HFFc6 (cell line): ENCODE results near the gene PDRG1. TPM values are rescaled to one million over a fixed set of nuclear protein-coding genes. Genes with fewer than 3 reads are reported as not detected.

Source experiments
- DNase-seq: peaks from one replicate; pipeline ENCODE4 v3.0.0-alpha.2; 2018
- H3K27ac Mint-ChIP-seq: 2 replicates; pipeline ENCODE4 v1.8.0; 2020; ENCODE audit warnings: mild to moderate bottlenecking, mixed read lengths
- H3K27me3 Mint-ChIP-seq: 2 replicates; pipeline ENCODE4 v1.8.0; 2021; ENCODE audit warnings: mild to moderate bottlenecking, moderate library complexity, mixed read lengths; ENCODE audit not compliant: insufficient read depth
- H3K36me3 Mint-ChIP-seq: 2 replicates; pipeline ENCODE4 v1.8.0; 2021; ENCODE audit warnings: low read depth, mixed read lengths
- H3K4me1 Mint-ChIP-seq: 2 replicates; pipeline ENCODE4 v1.8.0; 2020; ENCODE audit warnings: low read depth, mixed read lengths
- H3K4me3 Mint-ChIP-seq: 2 replicates; pipeline ENCODE4 v1.8.0; 2020; ENCODE audit warnings: mild to moderate bottlenecking, moderate library complexity, mixed read lengths
- H3K9me3 Mint-ChIP-seq: 2 replicates; pipeline ENCODE4 v1.8.0; 2020; ENCODE audit warnings: mild to moderate bottlenecking, mixed read lengths
- CTCF ChIP-seq: fragments of 200-600 bp; sonication (generic); IDR thresholded peaks from 2 replicates; pipeline ENCODE4 v1.5.0; 2021; ENCODE audit warnings: antibody characterized with exemption, mild to moderate bottlenecking
- total RNA-seq, 6 experiments: library from RNA; stranded (reverse); fragmentation: NEBNext Ultra II Directional; extraction: Animal tissue kit (Norgen Biotek cat#: 25700); gene quantifications; 2 replicates in 1 of 6; 3 replicates in 5 of 6; pipeline ENCODE4 v1.2.3, GENCODE V29; 2021

Gene PDRG1
- total RNA-seq, 6 experiments from 2014 or later, result 12.2 to 17.1 (median 13.1) TPM

- no peak for TF ChIP-seq CTCF
- H3K4me1 Mint-ChIP-seq, result no peaks in the 10 kb centered on the region
- H3K9me3 Mint-ChIP-seq, result no peaks in the 10 kb centered on the region
- DNase-seq, result no peak
- peaks cover 21% of the 10 kb centered on the region for H3K27me3 Mint-ChIP-seq
- H3K4me3 Mint-ChIP-seq, result no peak overlapping the region
- no peaks in the 10 kb centered on the region for H3K36me3 Mint-ChIP-seq
- no peak overlapping the region for H3K27ac Mint-ChIP-seq
These were observed 48.0 kb downstream of the PDRG1 start for GRCh38 chr20:31903627-31904386.

DNA sequence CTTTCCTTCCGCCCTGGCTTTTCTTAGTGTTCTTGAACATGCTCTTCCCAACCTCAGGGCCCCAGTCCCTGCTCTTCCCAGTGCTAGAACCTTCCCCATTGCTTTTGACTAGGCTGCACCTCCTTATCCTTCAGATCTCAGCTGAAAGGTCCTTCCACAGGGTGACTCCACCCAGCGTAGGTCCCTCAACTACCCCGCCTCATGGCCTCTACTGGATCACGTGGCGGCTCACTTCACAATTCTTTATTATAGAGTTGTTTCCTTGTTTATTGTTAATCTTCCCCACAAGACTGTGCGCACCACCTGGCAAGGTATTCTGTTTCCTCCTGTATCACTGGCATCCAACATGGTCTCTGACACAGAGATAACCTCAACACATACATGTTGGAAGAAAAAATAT, 50.2 kb downstream of the PDRG1 start:
- no peak overlapping the region for H3K4me3 Mint-ChIP-seq
- H3K27me3 Mint-ChIP-seq, result peaks cover 30% of the 10 kb centered on the region

GRCh38 chr20:31897541-31897940, 54.3 kb downstream of the PDRG1 start:
- Mint-ChIP-seq H3K4me3 (no peak overlapping the region), H3K4me1 (no peaks in the 10 kb centered on the region), H3K27me3 (peaks cover 18% of the 10 kb centered on the region), H3K27ac (no peak overlapping the region), H3K36me3 (no peaks in the 10 kb centered on the region), H3K9me3 (no peaks in the 10 kb centered on the region)
- DNase-seq, result no peak
- TF ChIP-seq CTCF, result no peak

More for the DNA sequence above, 50.2 kb downstream of the PDRG1 start:
- TF ChIP-seq CTCF, result no peak
- no peak for DNase-seq
- no peaks in the 10 kb centered on the region for H3K4me1 Mint-ChIP-seq
- H3K27ac Mint-ChIP-seq, result no peak overlapping the region
- no peaks in the 10 kb centered on the region for H3K36me3 Mint-ChIP-seq
- no peaks in the 10 kb centered on the region for H3K9me3 Mint-ChIP-seq

- Mint-ChIP-seq H3K36me3 (no peaks in the 10 kb centered on the region), H3K4me3 (no peak overlapping the region), H3K27ac (no peak overlapping the region), H3K9me3 (no peaks in the 10 kb centered on the region), H3K27me3 (peaks cover 23% of the 10 kb centered on the region), H3K4me1 (no peaks in the 10 kb centered on the region)
- DNase-seq, result no peak
- no peak for TF ChIP-seq CTCF
These were observed 55.8 kb downstream of the PDRG1 start for GRCh38 chr20:31896049-31896448.

GRCh38 chr20:31894980-31895675, 56.7 kb downstream of the PDRG1 start:
- Mint-ChIP-seq H3K36me3 (no peaks in the 10 kb centered on the region), H3K27ac (no peak overlapping the region), H3K9me3 (no peaks in the 10 kb centered on the region), H3K4me1 (no peaks in the 10 kb centered on the region), H3K27me3 (peaks cover 23% of the 10 kb centered on the region), H3K4me3 (no peak overlapping the region)
- no peak for TF ChIP-seq CTCF
- peak; percentile 57 for DNase-seq

Other genes starting within 250 kb of the PDRG1 start
- 100 to 1,000 TPM; 111 to 122 (median 117) TPM for gene BCL2L1, start 229.2 kb downstream of the PDRG1 start, total RNA-seq
- 100 to 1,000 TPM in 4 of 6 experiments, 10 to 100 TPM in 2; 51.0 to 117 (median 107) TPM for gene TPX2, start 212.8 kb downstream of the PDRG1 start, total RNA-seq
- under 1 TPM; 0.07 to 0.30 (median 0.16) TPM for gene MYLK2, start 132.7 kb downstream of the PDRG1 start, total RNA-seq
- not detected for gene FOXS1, start 106.4 kb downstream of the PDRG1 start, total RNA-seq
- gene DUSP15, start 81.5 kb downstream of the PDRG1 start, total RNA-seq, result not detected
- not detected for gene TTLL9, start 81.4 kb downstream of the PDRG1 start, total RNA-seq
- not detected for gene XKR7, start 16.1 kb upstream of the PDRG1 start, total RNA-seq
- not detected for gene CCM2L, start 58.4 kb upstream of the PDRG1 start, total RNA-seq
- not detected for gene HCK, start 100.2 kb upstream of the PDRG1 start, total RNA-seq
- gene TM9SF4, start 157.7 kb upstream of the PDRG1 start, total RNA-seq, result 10 to 100 TPM; 54.8 to 73.9 (median 60.7) TPM